Subcutaneous adipose tissue (tissue), 4 donors: ENCODE results near the gene TSC22D1. TPM values are rescaled to one million over a fixed set of nuclear protein-coding genes. Genes with fewer than 3 reads are reported as not detected.

ENCODE experiments used
- total RNA-seq, 4 donors: library from RNA; depleted of rRNA; stranded (reverse); fragments of >200 nt; gene quantifications; one replicate each; pipeline ENCODE4 v1.1.0, GENCODE V29; 2016
- TF ChIP-seq, protein P1 (sequence below): fragments of 450-650 bp; IDR thresholded peaks from one replicate; pipeline ENCODE4 v1.5.1; 2016; ENCODE audit warnings: low read depth, mild to moderate bottlenecking, control low read depth, antibody characterized with exemption, moderate library complexity

The TSC22D1 gene
- total RNA-seq, 4 donors from 2014 or later = 77.0 to 182 (median 92.1) TPM

DNA sequence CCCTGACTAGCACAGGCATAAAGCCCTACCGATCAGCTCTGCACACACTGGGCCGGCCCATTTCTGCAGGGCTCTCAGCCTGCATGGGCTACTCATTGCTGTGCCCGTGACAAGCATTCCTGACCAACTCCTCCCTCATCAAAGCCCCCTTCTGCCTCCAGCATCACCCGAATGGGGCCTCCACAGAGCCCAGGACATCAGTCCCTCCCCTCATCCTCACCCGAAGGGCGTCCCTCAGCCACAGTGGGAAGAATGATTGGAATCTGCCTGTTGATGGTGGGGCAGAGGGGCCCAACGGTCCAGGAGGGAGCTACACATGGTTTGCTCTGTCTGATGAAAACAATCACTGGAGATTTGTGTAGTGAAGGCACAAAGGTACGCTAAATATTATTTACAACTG lies 158.7 kb downstream of the TSC22D1 start:
- TF ChIP-seq, protein P1, sequence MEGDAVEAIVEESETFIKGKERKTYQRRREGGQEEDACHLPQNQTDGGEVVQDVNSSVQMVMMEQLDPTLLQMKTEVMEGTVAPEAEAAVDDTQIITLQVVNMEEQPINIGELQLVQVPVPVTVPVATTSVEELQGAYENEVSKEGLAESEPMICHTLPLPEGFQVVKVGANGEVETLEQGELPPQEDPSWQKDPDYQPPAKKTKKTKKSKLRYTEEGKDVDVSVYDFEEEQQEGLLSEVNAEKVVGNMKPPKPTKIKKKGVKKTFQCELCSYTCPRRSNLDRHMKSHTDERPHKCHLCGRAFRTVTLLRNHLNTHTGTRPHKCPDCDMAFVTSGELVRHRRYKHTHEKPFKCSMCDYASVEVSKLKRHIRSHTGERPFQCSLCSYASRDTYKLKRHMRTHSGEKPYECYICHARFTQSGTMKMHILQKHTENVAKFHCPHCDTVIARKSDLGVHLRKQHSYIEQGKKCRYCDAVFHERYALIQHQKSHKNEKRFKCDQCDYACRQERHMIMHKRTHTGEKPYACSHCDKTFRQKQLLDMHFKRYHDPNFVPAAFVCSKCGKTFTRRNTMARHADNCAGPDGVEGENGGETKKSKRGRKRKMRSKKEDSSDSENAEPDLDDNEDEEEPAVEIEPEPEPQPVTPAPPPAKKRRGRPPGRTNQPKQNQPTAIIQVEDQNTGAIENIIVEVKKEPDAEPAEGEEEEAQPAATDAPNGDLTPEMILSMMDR = no peak

DNA sequence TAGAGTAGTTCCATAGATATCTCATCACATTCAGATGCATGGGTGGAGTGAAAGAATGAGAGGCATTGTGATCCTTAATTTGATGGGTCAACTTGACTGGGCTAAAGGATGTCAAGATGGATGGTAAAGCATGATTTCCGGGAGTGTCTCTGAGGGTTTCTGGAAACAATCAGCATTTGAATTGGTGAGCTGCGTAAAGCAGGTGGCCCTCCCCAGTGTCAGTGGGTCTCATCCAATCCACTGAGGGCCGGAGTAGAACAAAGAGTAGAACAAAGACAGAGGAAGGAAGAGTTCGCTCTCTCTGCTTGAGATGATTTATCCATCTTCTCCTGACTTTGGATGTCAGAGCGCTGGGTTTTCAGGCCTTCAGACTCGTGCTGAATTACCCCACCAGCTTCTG lies 159.4 kb downstream of the TSC22D1 start:
- TF ChIP-seq, protein P1 = no peak

DNA sequence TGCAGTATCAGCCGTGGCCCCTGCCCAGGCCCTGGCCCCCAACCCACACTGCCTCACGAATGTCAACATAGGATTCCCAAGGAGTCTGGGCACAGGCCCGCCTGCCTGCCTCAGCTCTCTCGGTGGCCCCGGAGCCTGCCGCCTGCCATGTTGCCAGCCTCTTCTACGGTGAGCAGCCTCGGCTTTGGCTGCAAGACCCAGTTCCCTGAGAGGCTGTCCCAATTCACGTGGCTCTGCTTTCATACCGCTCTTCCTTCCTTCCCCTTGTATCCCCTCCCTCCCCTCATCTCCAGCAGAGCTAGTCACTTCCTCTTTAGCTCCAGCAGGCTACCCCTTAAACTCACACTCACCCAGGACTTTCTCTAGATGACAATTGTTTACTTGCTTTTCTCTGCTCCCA lies 159.8 kb downstream of the TSC22D1 start:
- TF ChIP-seq, protein P1 = no peak

DNA sequence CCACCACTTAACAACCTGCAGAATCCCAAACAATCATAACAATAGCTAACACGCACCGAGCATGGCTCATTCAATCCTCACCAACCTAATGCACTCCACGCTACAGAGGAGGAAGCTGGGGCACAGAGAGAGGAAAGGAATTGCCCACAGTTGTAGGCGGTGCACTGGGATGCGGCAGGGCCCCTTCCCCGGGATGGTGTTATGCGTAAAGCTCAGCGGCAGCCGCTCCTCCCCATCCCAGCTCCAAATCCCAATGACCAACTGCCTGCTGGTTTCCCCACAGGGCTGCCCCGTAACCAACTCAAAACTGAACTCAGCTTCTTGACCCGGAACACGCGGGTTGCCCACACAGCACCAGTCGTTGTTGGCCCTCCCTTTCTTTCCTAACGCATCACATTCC lies 160.3 kb downstream of the TSC22D1 start:
- TF ChIP-seq, protein P1 = no peak

DNA sequence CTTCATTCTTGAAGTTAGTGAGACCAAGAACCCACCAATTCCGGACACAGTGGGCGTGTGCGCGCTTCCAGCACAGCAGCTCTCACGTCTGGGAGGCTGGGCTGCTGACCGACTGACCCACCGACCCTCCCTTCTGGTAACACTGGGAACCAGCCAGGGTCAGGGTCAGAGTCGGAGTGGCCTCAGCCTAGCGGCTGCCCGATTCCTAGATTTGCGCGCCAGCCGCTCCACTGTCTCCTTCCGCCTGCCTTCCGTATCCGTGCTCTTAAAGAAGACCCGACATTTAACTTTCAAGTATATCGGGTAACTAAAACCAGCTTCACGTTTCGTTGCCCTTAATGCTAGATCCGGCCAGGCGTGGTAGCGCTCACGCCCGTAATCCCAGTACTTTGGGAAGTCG lies 161.4 kb downstream of the TSC22D1 start:
- TF ChIP-seq, protein P1 = no peak

DNA sequence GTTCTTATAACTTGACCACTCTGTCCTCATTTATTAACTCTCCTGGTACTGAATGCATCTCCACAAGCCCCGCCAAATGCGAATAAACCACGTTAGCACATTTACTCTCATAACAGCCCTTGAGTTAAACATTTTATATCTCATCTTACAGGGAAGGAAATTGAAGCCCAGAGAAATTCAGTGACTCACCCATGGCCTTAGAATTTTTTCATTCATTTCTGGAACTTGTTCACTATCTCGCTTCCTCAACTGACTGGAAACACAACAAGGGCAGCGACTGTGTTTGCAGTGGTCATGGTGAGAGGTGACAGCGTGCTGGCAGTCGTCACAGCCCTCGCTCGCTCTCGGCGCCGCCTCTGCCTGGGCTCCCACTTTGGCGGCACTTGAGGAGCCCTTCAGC lies 163.0 kb downstream of the TSC22D1 start:
- TF ChIP-seq, protein P1 = no peak

DNA sequence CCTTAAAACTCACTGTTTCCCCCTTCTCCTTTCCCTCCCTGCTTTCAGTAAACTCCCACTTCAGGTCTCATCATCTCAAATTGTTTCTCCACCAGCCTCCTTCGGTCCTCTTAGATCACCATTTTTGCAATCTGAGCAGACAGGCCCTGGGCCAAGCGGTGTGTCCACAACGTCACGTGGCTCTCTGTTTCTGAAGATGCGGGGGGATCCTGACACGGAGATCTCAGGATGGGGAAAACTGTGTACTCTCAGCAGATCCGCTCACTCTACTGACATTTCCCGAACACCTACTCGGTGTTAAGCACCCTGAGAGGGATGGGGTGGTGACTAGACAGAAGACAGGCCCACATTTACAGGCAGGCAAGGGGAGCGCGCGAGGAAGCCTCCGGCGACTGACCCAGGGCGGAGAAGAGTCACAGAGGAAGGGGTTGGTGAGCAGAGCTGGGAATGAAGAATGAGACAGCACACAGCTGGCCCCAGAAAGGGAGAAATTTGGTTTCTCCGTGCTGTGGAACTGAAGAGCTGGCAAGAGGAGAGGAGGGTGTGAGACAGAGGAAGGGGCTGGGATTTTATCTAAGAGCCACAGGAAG lies 163.7 kb downstream of the TSC22D1 start:
- TF ChIP-seq, protein P1 = no peak
